ENCODE measurements around the gene MYBPHL. TPM values are rescaled to one million over a fixed set of nuclear protein-coding genes. Genes with fewer than 3 reads are reported as not detected.

The MYBPHL gene
- total RNA-seq, 2 donors from 2014 or later = not detected

DNA sequence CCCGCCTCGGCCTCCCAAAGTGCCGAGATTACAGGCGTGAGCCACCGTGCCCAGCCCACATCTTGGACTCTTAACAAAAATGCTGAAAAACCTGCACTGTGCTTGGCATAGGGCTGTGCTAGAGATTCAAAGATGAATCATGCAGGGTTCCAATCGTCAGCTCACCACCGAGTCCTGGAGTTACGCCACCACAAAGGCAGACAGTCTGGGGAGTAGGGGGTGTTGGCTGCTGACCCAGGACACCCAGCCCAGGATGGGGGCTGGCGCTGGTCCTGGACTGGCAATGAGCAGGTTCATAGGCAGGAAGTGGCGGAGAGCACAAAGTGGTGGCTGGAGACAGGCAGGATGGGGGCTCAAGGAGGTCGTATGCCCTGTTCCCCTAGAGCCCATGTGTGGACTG is 39.8 kb downstream of the MYBPHL start:
- Histone ChIP-seq H3K4me1 (ENCODE audit: control insufficient read depth, insufficient read depth, low read length) (no peaks in the 10 kb centered on the region), H3K4me3 (ENCODE audit: low read length) (no peak overlapping the region), H3K27ac (ENCODE audit: low read depth, low read length) (no peak overlapping the region), H3K36me3 (ENCODE audit: control insufficient read depth, insufficient read depth, low read length) (peaks cover 7% of the 10 kb centered on the region), H3K9me3 (ENCODE audit: control insufficient read depth, low read length) (no peaks in the 10 kb centered on the region), H3K27me3 (ENCODE audit: control insufficient read depth, insufficient read depth, low read length, poor library complexity, severe bottlenecking) (no peaks in the 10 kb centered on the region), H3K9ac (ENCODE audit: extremely low read depth, low read length, poor library complexity, severe bottlenecking) (no peak overlapping the region)
- no peak overlapping the region for H3K4me3 Mint-ChIP-seq
- TF ChIP-seq, protein P1, sequence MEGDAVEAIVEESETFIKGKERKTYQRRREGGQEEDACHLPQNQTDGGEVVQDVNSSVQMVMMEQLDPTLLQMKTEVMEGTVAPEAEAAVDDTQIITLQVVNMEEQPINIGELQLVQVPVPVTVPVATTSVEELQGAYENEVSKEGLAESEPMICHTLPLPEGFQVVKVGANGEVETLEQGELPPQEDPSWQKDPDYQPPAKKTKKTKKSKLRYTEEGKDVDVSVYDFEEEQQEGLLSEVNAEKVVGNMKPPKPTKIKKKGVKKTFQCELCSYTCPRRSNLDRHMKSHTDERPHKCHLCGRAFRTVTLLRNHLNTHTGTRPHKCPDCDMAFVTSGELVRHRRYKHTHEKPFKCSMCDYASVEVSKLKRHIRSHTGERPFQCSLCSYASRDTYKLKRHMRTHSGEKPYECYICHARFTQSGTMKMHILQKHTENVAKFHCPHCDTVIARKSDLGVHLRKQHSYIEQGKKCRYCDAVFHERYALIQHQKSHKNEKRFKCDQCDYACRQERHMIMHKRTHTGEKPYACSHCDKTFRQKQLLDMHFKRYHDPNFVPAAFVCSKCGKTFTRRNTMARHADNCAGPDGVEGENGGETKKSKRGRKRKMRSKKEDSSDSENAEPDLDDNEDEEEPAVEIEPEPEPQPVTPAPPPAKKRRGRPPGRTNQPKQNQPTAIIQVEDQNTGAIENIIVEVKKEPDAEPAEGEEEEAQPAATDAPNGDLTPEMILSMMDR (conservative IDR thresholded peaks at IDR 0.05) = no peak
- peaks cover 22% of the 10 kb centered on the region for H3K36me3 Mint-ChIP-seq (ENCODE audit: low read depth)
- no peaks in the 10 kb centered on the region for H3K4me1 Mint-ChIP-seq
- no peak for DNase-seq
- 92 to 98% methylated on average over 9 to 11 of the region's 11 CpGs for WGBS, 2 experiments (ENCODE audit: insufficient coverage in 1 of 2, insufficient read length in 1 of 2)
- H3K27me3 Mint-ChIP-seq (ENCODE audit: insufficient read depth) = no peaks in the 10 kb centered on the region
- peaks cover 1% of the 10 kb centered on the region for H3K9me3 Mint-ChIP-seq
- no peak overlapping the region for H3K27ac Mint-ChIP-seq

DNA sequence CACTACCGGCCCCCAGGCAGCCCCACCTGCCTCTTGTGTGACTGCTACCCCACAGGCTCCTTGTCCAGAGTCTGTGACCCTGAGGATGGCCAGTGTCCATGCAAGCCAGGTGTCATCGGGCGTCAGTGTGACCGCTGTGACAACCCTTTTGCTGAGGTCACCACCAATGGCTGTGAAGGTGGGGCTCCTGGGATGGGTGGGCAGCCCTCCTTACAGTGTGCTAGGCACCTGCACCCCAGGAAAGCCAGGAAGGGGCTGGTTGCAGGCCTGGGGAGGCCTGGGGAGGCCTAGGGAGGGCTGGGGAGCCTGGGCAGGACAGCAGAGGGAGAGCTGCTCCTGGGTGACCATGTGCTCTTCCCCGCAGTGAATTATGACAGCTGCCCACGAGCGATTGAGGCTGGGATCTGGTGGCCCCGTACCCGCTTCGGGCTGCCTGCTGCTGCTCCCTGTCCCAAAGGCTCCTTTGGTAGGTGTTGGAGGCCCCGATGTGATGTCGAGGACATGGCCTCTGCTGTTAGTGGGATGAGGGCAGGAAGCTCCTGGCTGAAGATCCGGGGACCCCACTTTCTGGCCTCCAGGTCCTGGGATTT is 41.0 kb downstream of the MYBPHL start:
- Histone ChIP-seq H3K9ac (ENCODE audit: extremely low read depth, low read length, poor library complexity, severe bottlenecking) (no peak overlapping the region), H3K27me3 (ENCODE audit: control insufficient read depth, insufficient read depth, low read length, poor library complexity, severe bottlenecking) (no peaks in the 10 kb centered on the region), H3K4me3 (ENCODE audit: low read length) (no peak overlapping the region), H3K27ac (ENCODE audit: low read depth, low read length) (no peak overlapping the region), H3K36me3 (ENCODE audit: control insufficient read depth, insufficient read depth, low read length) (peaks cover 7% of the 10 kb centered on the region), H3K4me1 (ENCODE audit: control insufficient read depth, insufficient read depth, low read length) (no peaks in the 10 kb centered on the region), H3K9me3 (ENCODE audit: control insufficient read depth, low read length) (no peaks in the 10 kb centered on the region)
- Mint-ChIP-seq H3K36me3 (ENCODE audit: low read depth) (peaks cover 22% of the 10 kb centered on the region), H3K4me3 (no peak overlapping the region), H3K4me1 (no peaks in the 10 kb centered on the region), H3K27me3 (ENCODE audit: insufficient read depth) (no peaks in the 10 kb centered on the region), H3K27ac (no peak overlapping the region), H3K9me3 (peaks cover 1% of the 10 kb centered on the region)
- no peak for DNase-seq
- WGBS, 2 experiments (ENCODE audit: insufficient coverage in 1 of 2, insufficient read length in 1 of 2) = 90 to 100% methylated on average over 5 to 13 of the region's 13 CpGs
- TF ChIP-seq, protein P1 (conservative IDR thresholded peaks at IDR 0.05) = no peak

DNA sequence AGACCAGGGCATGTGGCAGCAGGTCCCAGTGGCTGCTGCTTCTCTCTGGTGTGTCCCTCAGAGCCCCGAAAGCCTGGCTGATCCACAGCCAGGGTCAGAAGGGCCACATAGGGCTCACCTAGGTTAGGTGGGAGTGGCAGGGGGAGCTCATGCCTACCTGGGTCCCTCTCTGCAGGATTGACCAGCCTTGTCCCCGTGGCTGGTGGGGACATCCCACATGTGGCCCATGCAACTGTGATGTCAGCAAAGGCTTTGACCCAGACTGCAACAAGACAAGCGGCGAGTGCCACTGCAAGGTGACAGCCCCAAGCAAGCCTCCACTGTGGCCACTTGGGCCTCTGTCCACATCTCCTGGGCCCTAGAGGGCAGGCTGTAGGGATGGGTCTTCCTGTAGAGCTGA is 41.8 kb downstream of the MYBPHL start:
- Mint-ChIP-seq H3K36me3 (ENCODE audit: low read depth) (peaks cover 19% of the 10 kb centered on the region), H3K27me3 (ENCODE audit: insufficient read depth) (no peaks in the 10 kb centered on the region)
- no peak for DNase-seq

More for the DNA sequence above, 41.8 kb downstream of the MYBPHL start:
- Histone ChIP-seq H3K36me3 (ENCODE audit: control insufficient read depth, insufficient read depth, low read length) (peaks cover 7% of the 10 kb centered on the region), H3K4me3 (ENCODE audit: low read length) (no peak overlapping the region), H3K27ac (ENCODE audit: low read depth, low read length) (no peak overlapping the region), H3K9ac (ENCODE audit: extremely low read depth, low read length, poor library complexity, severe bottlenecking) (no peak overlapping the region), H3K27me3 (ENCODE audit: control insufficient read depth, insufficient read depth, low read length, poor library complexity, severe bottlenecking) (no peaks in the 10 kb centered on the region), H3K4me1 (ENCODE audit: control insufficient read depth, insufficient read depth, low read length) (peaks cover 2% of the 10 kb centered on the region), H3K9me3 (ENCODE audit: control insufficient read depth, low read length) (no peaks in the 10 kb centered on the region)
- Mint-ChIP-seq H3K27ac (no peak overlapping the region), H3K4me1 (peaks cover 3% of the 10 kb centered on the region), H3K9me3 (peaks cover 1% of the 10 kb centered on the region), H3K4me3 (no peak overlapping the region)
- whole genome bisulfite sequencing, 2 experiments (ENCODE audit: insufficient coverage in 1 of 2, insufficient read length in 1 of 2) = 90 to 97% methylated on average over 4 of the region's 4 CpGs
- TF ChIP-seq, protein P1 (conservative IDR thresholded peaks at IDR 0.05) = no peak

All from endodermal cell (in vitro differentiated cells).